Measurements from ENCODE around the gene NUAK2. TPM values are rescaled to one million over a fixed set of nuclear protein-coding genes. Genes with fewer than 3 reads are reported as not detected.
A peak's percentile ranks its signal among the peaks of the same experiment; 100 is the strongest.

Gene NUAK2
- total and polyA plus RNA-seq, 2 of the 4 experiments (the other 2 are of a cell fraction): 7.2 to 17.6 TPM

DNA sequence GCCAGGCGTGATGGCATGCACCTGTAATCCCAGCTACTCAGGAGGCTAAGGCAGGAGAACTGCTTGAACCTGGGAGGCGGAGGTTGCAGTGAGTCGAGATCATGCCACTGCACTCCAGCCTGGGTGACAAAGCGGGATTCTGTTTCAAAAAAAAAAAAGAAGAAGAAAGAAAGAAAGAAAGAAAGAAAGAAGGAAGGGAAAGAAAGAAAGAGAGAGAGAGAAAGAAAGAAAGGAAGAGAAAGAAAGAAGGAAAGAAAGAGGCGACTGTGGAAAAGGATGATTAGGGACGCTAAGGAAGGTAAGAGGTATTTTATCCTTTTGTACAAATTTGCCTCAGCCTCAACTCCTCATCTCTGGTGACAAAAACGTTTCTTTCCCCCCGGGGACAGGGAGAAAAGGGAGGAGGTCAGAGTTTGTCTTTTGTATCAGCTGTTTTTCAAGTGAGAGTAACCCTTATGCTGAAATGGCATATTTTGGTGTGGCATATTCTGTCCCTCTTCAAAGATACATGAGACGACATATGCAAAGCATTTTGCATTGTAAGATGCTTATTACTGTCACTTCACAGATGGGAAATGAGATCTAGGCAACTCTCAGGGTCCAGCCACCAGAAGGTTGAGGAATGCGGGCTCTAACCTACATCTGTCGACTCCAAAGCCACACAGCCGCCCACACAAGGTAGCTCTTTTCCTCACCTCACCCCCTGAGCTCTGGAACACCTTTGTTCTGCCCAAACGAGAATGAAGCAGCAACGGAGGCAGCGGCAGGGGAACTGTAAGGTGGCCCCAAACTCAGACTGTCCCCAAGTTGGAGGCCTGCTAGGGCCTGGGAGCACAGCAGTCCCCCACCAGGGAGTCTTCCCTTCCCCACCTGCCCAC, 38.0 kb downstream of the NUAK2 start:
- 82% methylated on average over 4 of the region's 15 CpGs; no CpG with 5 or more reads in 1 of the 2 experiments for WGBS, 2 experiments (ENCODE audit: extremely low coverage in 2 of 2, insufficient read length in 1 of 2)
- DNase-seq (no peak), ATAC-seq (ENCODE audit: low read depth) (no peak)
- POLR2A ChIA-PET (ENCODE audit: unreplicated experiment): interaction anchor here (1.3 kb wide), 1 partner anchor 36 kb away, joined by 3 read pairs; no protein-coding TSS in a partner anchor
- Histone ChIP-seq H3K27ac (ENCODE audit: insufficient read depth, low read length) (peak overlapping the region; percentile 93), H3K36me3 (ENCODE audit: control insufficient read depth, insufficient read depth, low read length) (no peaks in the 10 kb centered on the region), H3K18ac (ENCODE audit: low read depth, low read length) (peak overlapping the region; percentile 74), H3K4ac (ENCODE audit: low read depth, low read length) (peak overlapping the region; percentile 99), H2BK15ac (ENCODE audit: low read depth, low read length) (peak overlapping the region; percentile 99), H3K4me3 (ENCODE audit: insufficient read depth, low read depth, low read length) (no peak overlapping the region), H3K27me3 (ENCODE audit: control insufficient read depth, insufficient read depth, low read length) (no peaks in the 10 kb centered on the region), H3K56ac (ENCODE audit: extremely low read depth, insufficient read depth, low read length) (no peak overlapping the region), H2AFZ (replicated peaks; ENCODE audit: low read length, poor library complexity) (peak overlapping the region; percentile 90), H2BK120ac (ENCODE audit: low read depth, low read length) (peak overlapping the region; percentile 99), H4K20me1 (ENCODE audit: insufficient read depth, low read length) (no peaks in the 10 kb centered on the region), H3K9ac (ENCODE audit: low read depth, low read length) (peak overlapping the region; percentile 61; the same call in 1 of the 2 replicates), H2BK5ac (ENCODE audit: low read depth, low read length, poor library complexity, severe bottlenecking) (peak overlapping the region; percentile 97), H2AK5ac (ENCODE audit: low read depth, low read length) (peak overlapping the region; percentile 99), H4K91ac (ENCODE audit: insufficient read depth, low read depth, low read length) (peak overlapping the region; percentile 99), H4K5ac (ENCODE audit: low read depth, low read length) (peak overlapping the region; percentile 86), H3K23ac (ENCODE audit: low read depth, low read length) (peak overlapping the region; percentile 91; the same call in 1 of the 2 replicates), H2BK20ac (ENCODE audit: low read depth, low read length) (peak overlapping the region; percentile 96), H3K14ac (replicated peaks; ENCODE audit: low read depth, low read length) (peak overlapping the region; percentile 95), H3K9me1 (ENCODE audit: insufficient read depth, low read length) (peaks cover 40% of the 10 kb centered on the region), H2AK9ac (replicated peaks; ENCODE audit: low read depth, low read length, poor library complexity) (peak overlapping the region; percentile 95), H4K8ac (ENCODE audit: low read depth in 2 of 2, low read length in 2 of 2) (peak overlapping the region; percentile 87 to 99; a peak in 3 of 4 replicates), H3K79me1 (ENCODE audit: low read depth in 1 of 2, low read length in 2 of 2) (peaks cover 0 to 35% of the 10 kb centered on the region in 2 experiments; a peak in 3 of 4 replicates), H3K4me1 (ENCODE audit: control insufficient read depth, insufficient read depth, low read length) (peaks cover 38% of the 10 kb centered on the region), H3K9me3 (ENCODE audit: control insufficient read depth, insufficient read depth, low read length) (no peaks in the 10 kb centered on the region), H3K4me2 (ENCODE audit: low read depth, low read length) (no peak overlapping the region)
- intact Hi-C loops (cut with micrococcal nuclease) (loop anchor here (1.0 to 2.0 kb wide), 2 partner anchors 11 to 37 kb away; partner anchors contain the start of gene NUAK2), dilution Hi-C loops (cut with HindIII; ENCODE audit: low sequenced_read_pairs, unreplicated experiment) (no loop called here), in situ Hi-C loops (cut with MboI; ENCODE audit: low sequenced_read_pairs) (no loop called here)
- CTCF ChIA-PET: interaction anchor here (0.8 to 2.1 kb wide), 3 partner anchors 10 to 13 kb away, joined by 3 to 9 read pairs (median 3); no protein-coding TSS in a partner anchor
- TF ChIP-seq ELK1 (IDR thresholded peaks at IDR 0.05; ENCODE audit: borderline replicate concordance, low read depth, low read length) (no peak), MAFK (IDR thresholded peaks at IDR 0.05; ENCODE audit: low read depth, low read length) (peak; percentile 64), FOS (IDR thresholded peaks at IDR 0.05; ENCODE audit: low read depth, low read length) (no peak), RAD21 (IDR thresholded peaks at IDR 0.05; ENCODE audit: low read length) (no peak), MXI1 (IDR thresholded peaks at IDR 0.05; ENCODE audit: borderline replicate concordance, low read depth, low read length) (no peak), NFE2L2 (IDR thresholded peaks at IDR 0.05; ENCODE audit: low read depth, low read length) (no peak), RFX5 (IDR thresholded peaks at IDR 0.05; ENCODE audit: low read depth, low read length) (no peak)
- TF ChIP-seq, protein P1, sequence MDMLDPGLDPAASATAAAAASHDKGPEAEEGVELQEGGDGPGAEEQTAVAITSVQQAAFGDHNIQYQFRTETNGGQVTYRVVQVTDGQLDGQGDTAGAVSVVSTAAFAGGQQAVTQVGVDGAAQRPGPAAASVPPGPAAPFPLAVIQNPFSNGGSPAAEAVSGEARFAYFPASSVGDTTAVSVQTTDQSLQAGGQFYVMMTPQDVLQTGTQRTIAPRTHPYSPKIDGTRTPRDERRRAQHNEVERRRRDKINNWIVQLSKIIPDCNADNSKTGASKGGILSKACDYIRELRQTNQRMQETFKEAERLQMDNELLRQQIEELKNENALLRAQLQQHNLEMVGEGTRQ (IDR thresholded peaks at IDR 0.05; ENCODE audit: low read depth, low read length): no peak
- BruUV-seq (replicated peaks): no TSS peak
